Measurements from ENCODE around the gene COL23A1. TPM values are rescaled to one million over a fixed set of nuclear protein-coding genes. Genes with fewer than 3 reads are reported as not detected.

Gene COL23A1
- polyA plus RNA-seq, 1 donor (not counting 4 experiments of a cell fraction or from before 2014, with no cell fraction given): not detected

- no peak for FAIRE-seq
- peaks cover 7% of the 10 kb centered on the region for H3K27me3 ChIP-seq (ENCODE audit: control insufficient read depth, extremely low read depth, insufficient read depth, low read length)
These were observed 343.4 kb downstream of the COL23A1 start for GRCh38 chr5:178246624-178247279.

GRCh38 chr5:178245389-178245788 is 344.8 kb downstream of the COL23A1 start:
- H3K4me2 ChIP-seq (ENCODE audit: control insufficient read depth, extremely low read depth, insufficient read depth, low read depth, low read length): no peak overlapping the region
- no peak overlapping the region for H3K27ac ChIP-seq (ENCODE audit: control insufficient read depth, insufficient read depth, low read length)
- DNase-seq (ENCODE audit: low read depth, low spot score): no peak
- H3K79me2 ChIP-seq (ENCODE audit: control insufficient read depth, insufficient read depth, low read length): no peaks in the 10 kb centered on the region
- peaks cover 7% of the 10 kb centered on the region for H3K27me3 ChIP-seq (ENCODE audit: control insufficient read depth, extremely low read depth, insufficient read depth, low read length)
- peaks cover 4% of the 10 kb centered on the region for H3K4me1 ChIP-seq (ENCODE audit: control insufficient read depth, extremely low read depth, insufficient read depth, low read length)
- H2AFZ ChIP-seq (ENCODE audit: control insufficient read depth, low read length): no peak overlapping the region
- H3K36me3 ChIP-seq (ENCODE audit: control insufficient read depth in 2 of 2, extremely low read depth in 1 of 2, insufficient read depth in 2 of 2, low read length in 2 of 2): no peaks in the 10 kb centered on the region
- dilution Hi-C loops (cut with MboI; ENCODE audit: extremely low pct_ligation_motif_present, low sequenced_read_pairs): no loop called here
- no peak overlapping the region for H3K9ac ChIP-seq (ENCODE audit: control insufficient read depth, extremely low read depth, insufficient read depth, low read length)
- H3K4me3 ChIP-seq (ENCODE audit: control insufficient read depth in 2 of 3, extremely low read depth in 1 of 3, insufficient read depth in 2 of 3, low read depth in 1 of 3, low read length in 3 of 3): no peak overlapping the region
- TF ChIP-seq EZH2 (IDR thresholded peaks at IDR 0.05; ENCODE audit: low read length) (no peak), CTCF (optimal IDR thresholded peaks at IDR 0.05 in 1 of 3, IDR thresholded peaks at IDR 0.05 in 1 of 3, conservative IDR thresholded peaks at IDR 0.05 in 1 of 3; ENCODE audit: extremely low read depth in 1 of 3, insufficient read depth in 2 of 3, low read length in 3 of 3) (no peak)
- no peaks in the 10 kb centered on the region for H3K9me3 ChIP-seq (ENCODE audit: control insufficient read depth, low read depth, low read length)
- H3K9me1 ChIP-seq (ENCODE audit: control insufficient read depth, extremely low read depth, insufficient read depth, low read length): no peaks in the 10 kb centered on the region
- H4K20me1 ChIP-seq (ENCODE audit: control insufficient read depth, extremely low read depth, insufficient read depth, low read length): peaks cover 2% of the 10 kb centered on the region
- no peak for FAIRE-seq

More at GRCh38 chr5:178246624-178247279, 343.4 kb downstream of the COL23A1 start:
- H3K4me1 ChIP-seq (ENCODE audit: control insufficient read depth, extremely low read depth, insufficient read depth, low read length): peaks cover 4% of the 10 kb centered on the region
- H3K79me2 ChIP-seq (ENCODE audit: control insufficient read depth, insufficient read depth, low read length): no peaks in the 10 kb centered on the region
- no peaks in the 10 kb centered on the region for H3K9me1 ChIP-seq (ENCODE audit: control insufficient read depth, extremely low read depth, insufficient read depth, low read length)
- dilution Hi-C loops (cut with MboI; ENCODE audit: extremely low pct_ligation_motif_present, low sequenced_read_pairs): no loop called here
- H2AFZ ChIP-seq (ENCODE audit: control insufficient read depth, low read length): no peak overlapping the region
- no peaks in the 10 kb centered on the region for H3K36me3 ChIP-seq (ENCODE audit: control insufficient read depth in 2 of 2, extremely low read depth in 1 of 2, insufficient read depth in 2 of 2, low read length in 2 of 2)
- DNase-seq (ENCODE audit: low read depth, low spot score): no peak
- H3K9ac ChIP-seq (ENCODE audit: control insufficient read depth, extremely low read depth, insufficient read depth, low read length): no peak overlapping the region
- no peak overlapping the region for H3K27ac ChIP-seq (ENCODE audit: control insufficient read depth, insufficient read depth, low read length)
- H4K20me1 ChIP-seq (ENCODE audit: control insufficient read depth, extremely low read depth, insufficient read depth, low read length): peaks cover 2% of the 10 kb centered on the region
- no peaks in the 10 kb centered on the region for H3K9me3 ChIP-seq (ENCODE audit: control insufficient read depth, low read depth, low read length)
- no peak overlapping the region for H3K4me2 ChIP-seq (ENCODE audit: control insufficient read depth, extremely low read depth, insufficient read depth, low read depth, low read length)
- H3K4me3 ChIP-seq (ENCODE audit: control insufficient read depth in 2 of 3, extremely low read depth in 1 of 3, insufficient read depth in 2 of 3, low read depth in 1 of 3, low read length in 3 of 3): no peak overlapping the region
- TF ChIP-seq EZH2 (IDR thresholded peaks at IDR 0.05; ENCODE audit: low read length) (no peak), CTCF (optimal IDR thresholded peaks at IDR 0.05 in 1 of 3, IDR thresholded peaks at IDR 0.05 in 1 of 3, conservative IDR thresholded peaks at IDR 0.05 in 1 of 3; ENCODE audit: extremely low read depth in 1 of 3, insufficient read depth in 2 of 3, low read length in 3 of 3) (no peak)
